GM19099 (cell line): ENCODE measurements around the gene HBQ1.
"Not testable (repeated sequence)": the region's sequence is repeated elsewhere in the genome, so short reads cannot be mapped to it uniquely, and the experiment has no call there.

Experiments used
- POLR2A ChIP-seq: IDR thresholded peaks from 3 replicates; pipeline ENCODE4 v1.6.1; 2011; ENCODE audit warnings: low read depth; ENCODE audit not compliant: insufficient read length; ENCODE audit errors: extremely low read depth

Gene HBQ1

DNA sequence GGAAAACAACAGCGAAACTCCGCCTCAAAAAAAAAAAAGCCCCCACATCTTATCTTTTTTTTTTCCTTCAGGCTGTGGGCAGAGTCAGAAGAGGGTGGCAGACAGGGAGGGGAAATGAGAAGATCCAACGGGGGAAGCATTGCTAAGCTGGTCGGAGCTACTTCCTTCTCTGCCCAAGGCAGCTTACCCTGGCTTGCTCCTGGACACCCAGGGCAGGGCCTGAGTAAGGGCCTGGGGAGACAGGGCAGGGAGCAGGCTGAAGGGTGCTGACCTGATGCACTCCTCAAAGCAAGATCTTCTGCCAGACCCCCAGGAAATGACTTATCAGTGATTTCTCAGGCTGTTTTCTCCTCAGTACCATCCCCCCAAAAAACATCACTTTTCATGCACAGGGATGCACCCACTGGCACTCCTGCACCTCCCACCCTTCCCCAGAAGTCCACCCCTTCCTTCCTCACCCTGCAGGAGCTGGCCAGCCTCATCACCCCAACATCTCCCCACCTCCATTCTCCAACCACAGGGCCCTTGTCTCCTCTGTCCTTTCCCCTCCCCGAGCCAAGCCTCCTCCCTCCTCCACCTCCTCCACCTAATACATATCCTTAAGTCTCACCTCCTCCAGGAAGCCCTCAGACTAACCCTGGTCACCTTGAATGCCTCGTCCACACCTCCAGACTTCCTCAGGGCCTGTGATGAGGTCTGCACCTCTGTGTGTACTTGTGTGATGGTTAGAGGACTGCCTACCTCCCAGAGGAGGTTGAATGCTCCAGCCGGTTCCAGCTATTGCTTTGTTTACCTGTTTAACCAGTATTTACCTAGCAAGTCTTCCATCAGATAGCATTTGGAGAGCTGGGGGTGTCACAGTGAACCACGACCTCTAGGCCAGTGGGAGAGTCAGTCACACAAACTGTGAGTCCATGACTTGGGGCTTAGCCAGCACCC, 5.0 kb upstream of the HBQ1 start:
- TF ChIP-seq POLR2A = no peak

DNA sequence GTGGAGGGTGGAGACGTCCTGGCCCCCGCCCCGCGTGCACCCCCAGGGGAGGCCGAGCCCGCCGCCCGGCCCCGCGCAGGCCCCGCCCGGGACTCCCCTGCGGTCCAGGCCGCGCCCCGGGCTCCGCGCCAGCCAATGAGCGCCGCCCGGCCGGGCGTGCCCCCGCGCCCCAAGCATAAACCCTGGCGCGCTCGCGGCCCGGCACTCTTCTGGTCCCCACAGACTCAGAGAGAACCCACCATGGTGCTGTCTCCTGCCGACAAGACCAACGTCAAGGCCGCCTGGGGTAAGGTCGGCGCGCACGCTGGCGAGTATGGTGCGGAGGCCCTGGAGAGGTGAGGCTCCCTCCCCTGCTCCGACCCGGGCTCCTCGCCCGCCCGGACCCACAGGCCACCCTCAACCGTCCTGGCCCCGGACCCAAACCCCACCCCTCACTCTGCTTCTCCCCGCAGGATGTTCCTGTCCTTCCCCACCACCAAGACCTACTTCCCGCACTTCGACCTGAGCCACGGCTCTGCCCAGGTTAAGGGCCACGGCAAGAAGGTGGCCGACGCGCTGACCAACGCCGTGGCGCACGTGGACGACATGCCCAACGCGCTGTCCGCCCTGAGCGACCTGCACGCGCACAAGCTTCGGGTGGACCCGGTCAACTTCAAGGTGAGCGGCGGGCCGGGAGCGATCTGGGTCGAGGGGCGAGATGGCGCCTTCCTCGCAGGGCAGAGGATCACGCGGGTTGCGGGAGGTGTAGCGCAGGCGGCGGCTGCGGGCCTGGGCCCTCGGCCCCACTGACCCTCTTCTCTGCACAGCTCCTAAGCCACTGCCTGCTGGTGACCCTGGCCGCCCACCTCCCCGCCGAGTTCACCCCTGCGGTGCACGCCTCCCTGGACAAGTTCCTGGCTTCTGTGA, 3.5 kb upstream of the HBQ1 start, which contains the start of gene HBA1:
Gene HBA1, plus strand, starts transcription at position 204 of the 906 bp plus-strand sequence. Its CDS starts 37 bp downstream, at position 241.
- TF ChIP-seq POLR2A = not testable (repeated sequence)

DNA sequence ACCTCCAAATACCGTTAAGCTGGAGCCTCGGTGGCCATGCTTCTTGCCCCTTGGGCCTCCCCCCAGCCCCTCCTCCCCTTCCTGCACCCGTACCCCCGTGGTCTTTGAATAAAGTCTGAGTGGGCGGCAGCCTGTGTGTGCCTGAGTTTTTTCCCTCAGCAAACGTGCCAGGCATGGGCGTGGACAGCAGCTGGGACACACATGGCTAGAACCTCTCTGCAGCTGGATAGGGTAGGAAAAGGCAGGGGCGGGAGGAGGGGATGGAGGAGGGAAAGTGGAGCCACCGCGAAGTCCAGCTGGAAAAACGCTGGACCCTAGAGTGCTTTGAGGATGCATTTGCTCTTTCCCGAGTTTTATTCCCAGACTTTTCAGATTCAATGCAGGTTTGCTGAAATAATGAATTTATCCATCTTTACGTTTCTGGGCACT, 2.9 kb upstream of the HBQ1 start:
- no peak for TF ChIP-seq POLR2A

DNA sequence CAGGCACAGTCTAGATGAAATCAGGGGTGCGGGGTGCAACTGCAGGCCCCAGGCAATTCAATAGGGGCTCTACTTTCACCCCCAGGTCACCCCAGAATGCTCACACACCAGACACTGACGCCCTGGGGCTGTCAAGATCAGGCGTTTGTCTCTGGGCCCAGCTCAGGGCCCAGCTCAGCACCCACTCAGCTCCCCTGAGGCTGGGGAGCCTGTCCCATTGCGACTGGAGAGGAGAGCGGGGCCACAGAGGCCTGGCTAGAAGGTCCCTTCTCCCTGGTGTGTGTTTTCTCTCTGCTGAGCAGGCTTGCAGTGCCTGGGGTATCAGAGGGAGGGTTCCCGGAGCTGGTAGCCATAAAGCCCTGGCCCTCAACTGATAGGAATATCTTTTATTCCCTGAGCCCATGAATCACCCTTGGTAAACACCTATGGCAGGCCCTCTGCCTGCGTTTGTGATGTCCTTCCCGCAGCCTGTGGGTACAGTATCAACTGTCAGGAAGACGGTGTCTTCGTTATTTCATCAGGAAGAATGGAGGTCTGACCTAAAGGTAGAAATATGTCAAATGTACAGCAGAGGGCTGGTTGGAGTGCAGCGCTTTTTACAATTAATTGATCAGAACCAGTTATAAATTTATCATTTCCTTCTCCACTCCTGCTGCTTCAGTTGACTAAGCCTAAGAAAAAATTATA, 2.1 kb upstream of the HBQ1 start:
- no peak for TF ChIP-seq POLR2A

DNA sequence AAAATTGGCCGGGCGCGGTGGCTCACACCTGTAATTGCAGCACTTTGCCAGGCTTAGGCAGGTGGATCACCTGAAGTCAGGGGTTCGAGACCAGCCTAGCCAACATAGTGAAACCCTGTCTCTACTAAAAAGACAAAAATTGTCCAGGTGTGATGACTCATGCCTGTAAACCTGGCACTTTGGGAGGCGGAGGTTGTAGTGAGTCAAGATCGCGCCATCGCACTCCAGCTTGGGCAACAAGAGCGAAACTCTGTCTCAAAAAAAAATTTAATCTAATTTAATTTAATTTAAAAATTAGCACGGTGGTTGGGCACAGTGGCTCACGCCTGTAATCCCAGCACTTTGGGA, 1.6 kb upstream of the HBQ1 start:
- no peak for TF ChIP-seq POLR2A

DNA sequence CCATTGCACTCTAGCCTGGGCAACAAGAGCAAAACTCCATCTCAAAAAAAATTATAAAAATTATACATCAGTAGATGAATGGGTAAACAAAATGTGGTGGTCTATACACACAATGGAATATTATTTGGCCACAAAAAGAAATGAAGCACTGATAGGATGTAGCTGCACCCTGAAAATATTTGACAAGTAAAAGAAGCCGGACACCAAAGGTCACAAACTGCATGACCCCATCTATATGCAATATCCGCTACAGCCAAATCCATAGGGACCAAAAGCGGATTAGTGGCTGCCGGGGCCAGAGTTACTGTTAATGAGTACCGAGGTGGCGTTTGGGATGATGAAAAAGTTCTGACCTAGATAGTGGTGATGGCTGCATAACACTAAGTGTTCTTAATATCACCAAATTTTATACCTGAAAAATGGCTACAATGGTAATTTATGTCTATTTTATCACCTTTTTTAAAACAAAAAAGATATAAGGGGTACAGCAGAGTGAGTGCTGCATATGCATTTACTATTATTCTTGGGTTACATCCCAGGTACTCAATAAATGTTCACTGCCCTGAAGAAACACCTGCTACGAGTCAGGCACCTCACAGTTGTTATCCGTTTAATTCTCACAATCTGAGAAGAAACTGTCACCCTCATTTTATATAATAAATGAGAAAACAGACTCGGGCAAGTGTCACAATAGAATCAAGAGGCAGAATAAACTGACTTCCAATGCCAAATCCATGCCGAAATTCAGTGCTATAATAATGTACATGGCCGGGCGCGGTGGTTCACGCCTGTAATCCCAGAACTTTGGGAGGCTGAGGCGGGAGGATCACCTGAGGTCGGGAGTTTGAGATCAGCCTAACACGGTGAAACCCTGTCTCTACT, 807 bp upstream of the HBQ1 start:
- no peak for TF ChIP-seq POLR2A

DNA sequence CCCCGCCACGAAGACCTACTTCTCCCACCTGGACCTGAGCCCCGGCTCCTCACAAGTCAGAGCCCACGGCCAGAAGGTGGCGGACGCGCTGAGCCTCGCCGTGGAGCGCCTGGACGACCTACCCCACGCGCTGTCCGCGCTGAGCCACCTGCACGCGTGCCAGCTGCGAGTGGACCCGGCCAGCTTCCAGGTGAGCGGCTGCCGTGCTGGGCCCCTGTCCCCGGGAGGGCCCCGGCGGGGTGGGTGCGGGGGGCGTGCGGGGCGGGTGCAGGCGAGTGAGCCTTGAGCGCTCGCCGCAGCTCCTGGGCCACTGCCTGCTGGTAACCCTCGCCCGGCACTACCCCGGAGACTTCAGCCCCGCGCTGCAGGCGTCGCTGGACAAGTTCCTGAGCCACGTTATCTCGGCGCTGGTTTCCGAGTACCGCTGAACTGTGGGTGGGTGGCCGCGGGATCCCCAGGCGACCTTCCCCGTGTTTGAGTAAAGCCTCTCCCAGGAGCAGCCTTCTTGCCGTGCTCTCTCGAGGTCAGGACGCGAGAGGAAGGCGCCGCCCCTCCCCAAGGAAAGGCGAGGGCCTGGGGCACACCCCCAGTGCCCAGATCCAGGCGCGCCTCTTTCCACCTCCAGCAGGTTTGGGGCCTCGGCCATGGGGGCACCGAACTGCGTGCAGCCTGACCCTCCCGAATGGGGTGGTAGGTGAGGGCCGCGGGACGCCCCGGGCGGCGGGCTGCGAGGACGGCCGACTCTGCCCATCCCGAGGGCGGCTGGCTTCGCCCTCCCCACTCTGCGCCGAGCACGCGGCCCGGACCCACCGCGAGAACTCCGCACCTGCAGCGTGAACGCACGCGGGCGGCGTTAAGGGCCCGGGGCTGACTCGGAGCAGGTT, 664 bp downstream of the HBQ1 start:
- TF ChIP-seq POLR2A = no peak

DNA sequence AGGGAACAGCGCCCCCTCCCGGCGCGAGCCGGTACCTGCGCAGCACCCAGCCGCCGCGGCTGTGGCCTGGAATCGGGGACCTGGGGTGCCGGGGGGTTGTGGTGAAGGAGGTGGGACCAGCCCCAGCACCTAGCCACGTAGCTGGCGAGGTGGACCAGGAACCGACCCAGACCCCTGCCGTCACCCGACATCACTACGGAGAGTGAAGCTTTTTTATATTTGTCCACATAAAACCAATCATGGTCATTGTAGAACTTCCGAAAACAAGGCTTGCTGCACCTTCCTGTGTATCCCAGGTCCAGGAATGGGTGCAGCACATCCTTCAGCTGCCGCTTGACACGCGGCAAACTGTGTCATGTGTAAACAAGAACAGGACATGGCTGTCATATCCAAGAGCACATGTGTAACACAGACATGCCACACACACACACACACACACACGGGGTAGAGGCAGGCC, 1.3 kb downstream of the HBQ1 start:
- no peak for TF ChIP-seq POLR2A

DNA sequence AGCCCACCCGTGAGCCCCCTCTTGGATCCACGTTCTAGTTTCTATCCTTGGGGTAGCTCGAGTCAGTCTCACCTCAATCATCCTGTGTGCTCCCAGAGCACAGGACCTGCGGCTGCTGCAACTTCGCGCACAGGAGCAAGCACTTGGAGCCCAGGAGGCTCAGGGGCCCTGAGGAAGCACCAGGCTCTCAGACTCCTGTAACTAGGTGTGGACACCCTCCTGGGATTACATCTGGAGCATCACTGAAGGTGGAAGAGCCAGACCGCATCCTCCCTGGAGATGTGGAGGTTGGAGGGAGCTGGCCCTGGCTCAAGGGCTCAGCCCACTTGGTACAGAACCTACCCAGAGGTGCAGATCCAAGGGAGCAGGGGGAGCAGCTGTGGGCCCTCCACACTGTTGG, 2.7 kb downstream of the HBQ1 start:
- TF ChIP-seq POLR2A = no peak

DNA sequence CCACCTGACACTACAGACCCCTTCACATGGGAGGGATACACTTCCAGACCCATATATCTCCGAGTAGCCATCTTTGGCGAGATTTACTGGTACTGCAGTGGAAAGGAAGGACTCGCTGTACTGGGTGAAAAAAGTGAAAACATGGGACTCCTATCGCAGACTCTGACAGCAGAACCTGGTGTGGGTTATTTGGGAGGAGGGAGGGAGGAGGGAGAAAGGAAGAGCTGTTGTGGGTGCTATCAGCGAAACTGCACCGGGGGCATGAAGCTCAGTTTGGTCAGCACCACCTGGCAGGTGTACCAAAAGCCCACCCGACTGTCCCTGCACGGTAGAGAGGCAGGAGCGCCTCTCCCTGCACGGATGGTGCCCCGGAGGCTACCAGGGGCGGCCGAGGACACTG, 5.0 kb downstream of the HBQ1 start:
- no peak for TF ChIP-seq POLR2A

DNA sequence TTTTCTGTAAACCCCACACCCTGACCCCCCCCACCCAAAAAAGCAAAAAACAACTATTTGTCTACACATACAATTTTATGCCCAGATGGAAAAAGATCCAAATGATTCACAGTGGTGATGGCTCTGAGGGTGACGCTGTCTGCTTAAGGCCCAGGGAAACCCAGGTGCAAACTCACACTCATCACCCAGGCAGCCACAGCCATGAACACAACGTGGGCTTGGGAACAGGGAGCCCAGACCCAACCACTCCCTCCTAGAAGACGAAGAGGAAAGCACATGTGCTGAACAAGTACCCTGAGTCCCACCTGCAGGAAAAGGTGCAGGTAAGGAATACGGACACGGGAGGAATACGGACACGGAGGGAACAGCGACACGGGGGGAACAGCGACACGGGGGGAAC, 5.4 kb downstream of the HBQ1 start:
- no peak for TF ChIP-seq POLR2A

DNA sequence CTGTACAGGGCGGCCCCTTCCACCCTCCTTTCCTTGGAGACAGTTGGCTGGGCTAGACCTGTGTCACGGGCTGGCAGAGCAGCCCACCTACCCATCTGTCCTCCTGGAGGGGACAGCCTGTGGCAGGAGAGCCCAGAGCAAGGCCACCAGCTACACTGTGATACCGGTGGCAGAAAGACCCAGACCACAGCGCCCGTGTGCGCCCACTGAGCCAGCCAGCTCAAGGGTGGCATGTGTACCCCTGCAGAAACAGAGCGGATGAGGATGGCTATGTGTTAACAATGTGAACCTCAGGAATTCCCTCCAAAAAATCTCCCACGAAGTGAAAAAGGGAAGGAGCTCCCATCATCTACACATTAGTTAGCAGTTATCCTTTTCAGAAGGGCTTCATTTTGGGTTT, 7.1 kb downstream of the HBQ1 start:
- no peak for TF ChIP-seq POLR2A

DNA sequence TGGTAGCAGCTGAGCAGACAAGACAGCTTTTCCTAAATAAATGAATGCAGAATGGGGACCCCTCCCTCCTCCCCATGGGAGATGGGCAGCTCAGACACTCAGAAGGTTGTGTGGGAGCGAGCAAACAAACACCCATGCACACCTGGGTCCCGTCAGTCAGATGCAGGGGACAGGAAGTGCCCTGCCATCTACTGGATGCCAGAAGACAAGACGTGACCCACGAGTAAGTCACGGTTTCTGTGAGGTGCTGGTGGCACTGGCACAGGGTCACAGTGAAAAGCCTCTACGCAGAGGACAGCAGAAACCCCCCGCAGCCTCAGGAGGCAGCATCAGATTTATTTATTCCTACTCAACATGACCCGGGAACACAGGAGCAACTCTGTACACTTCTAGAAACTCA, 8.4 kb downstream of the HBQ1 start:
- TF ChIP-seq POLR2A = no peak
